ENCODE data around the gene EZR.
A peak's percentile ranks its signal among the peaks of the same experiment; 100 is the strongest.

EZR gene

DNA sequence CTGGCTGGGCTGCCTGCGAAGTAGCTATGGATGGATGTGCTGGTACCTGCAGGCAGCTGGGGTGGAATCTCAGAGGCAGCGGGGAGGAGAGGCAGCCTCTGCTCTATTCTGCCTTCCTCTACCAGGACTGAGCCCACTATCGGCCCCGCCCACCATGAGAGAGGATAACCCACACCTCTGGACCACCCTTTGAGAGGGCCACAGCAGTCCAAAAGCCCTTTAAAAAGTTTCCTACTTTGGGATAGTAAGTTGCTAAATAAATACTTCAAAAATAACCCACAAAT, 36.1 kb downstream of the EZR start:
- no peak for DNase-seq (ENCODE audit: low read depth in 1 of 2, low spot score in 1 of 2)
- no peak for TF ChIP-seq JUND (IDR thresholded peaks at IDR 0.05; ENCODE audit: low read depth)
- in situ Hi-C loops (cut with HindIII; ENCODE audit: low pct_unique_long_range_greater_than_20kb, low sequenced_read_pairs) = no loop called here

DNA sequence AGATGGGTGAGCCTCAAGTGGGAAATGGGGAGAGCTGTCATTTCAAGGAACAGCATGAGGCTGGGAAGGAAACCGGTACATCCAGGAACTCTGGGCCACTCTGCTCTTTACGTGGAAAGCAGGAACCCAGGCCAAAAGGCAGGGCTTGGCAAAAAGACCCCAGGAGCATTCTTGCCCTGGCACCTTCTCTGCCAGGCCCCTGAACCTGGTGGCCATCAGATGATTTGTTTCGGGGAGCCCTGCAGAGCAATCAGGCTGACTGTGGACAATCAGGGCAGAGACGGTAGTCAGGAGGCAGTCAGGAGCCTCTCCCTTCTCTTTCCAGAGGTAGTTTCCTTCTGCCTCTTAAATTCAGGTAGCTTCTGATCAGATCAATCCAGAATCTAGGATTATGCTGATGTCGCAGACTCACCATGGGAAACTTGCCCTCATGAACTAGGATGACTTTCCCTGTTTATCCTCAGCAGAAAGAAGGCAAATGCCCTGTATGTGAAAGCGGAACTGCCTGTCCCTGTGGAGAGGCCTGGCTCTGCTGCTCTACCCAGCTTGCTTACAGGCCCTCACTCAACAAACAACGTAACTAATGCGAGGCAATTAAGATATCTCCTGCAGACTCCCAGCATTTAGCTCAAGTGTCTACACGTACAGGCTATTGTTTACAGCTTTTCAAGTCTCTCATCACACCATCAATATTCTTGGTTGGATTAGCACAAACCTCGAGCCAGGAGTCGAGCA, 36.6 kb downstream of the EZR start:
- in situ Hi-C loops (cut with HindIII; ENCODE audit: low pct_unique_long_range_greater_than_20kb, low sequenced_read_pairs) = no loop called here
- no peak for DNase-seq (ENCODE audit: low read depth in 1 of 2, low spot score in 1 of 2)
- no peak for TF ChIP-seq JUND (IDR thresholded peaks at IDR 0.05; ENCODE audit: low read depth)

DNA sequence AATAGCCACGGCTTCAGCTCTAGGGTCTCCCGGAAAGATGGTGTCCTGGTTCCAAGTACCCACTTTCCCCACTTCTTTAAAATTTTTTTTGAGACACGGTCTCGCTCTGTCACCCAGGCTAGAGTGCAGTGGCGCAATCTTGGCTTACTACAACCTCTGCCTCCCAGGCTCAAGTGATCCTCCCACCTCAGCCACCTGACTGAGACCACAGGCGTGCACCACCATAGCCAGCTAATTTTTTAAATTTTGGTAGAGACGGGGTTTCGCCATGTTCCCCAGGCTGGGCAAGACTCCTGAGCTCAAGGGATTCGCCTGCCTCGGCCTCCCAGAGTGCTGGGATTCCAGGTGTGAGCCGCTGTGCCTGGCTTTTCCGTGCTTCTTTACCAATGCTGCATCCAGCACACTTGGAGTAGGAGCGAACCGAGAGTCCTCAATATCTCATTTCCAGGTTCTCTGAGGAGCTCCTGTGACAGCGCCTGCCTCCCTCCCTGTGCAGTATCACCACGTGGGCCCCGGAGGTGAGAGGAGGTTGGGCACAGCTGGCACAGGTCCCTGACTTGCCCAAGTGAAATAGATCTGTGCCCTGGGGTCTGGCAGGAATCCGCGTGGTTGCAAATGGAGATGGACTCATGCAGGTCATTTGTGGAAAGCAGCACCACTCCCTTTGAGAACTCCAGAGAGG, 37.3 kb downstream of the EZR start:
- TF ChIP-seq JUND (IDR thresholded peaks at IDR 0.05; ENCODE audit: low read depth) = no peak
- no peak for DNase-seq (ENCODE audit: low read depth in 1 of 2, low spot score in 1 of 2)
- in situ Hi-C loops (cut with HindIII; ENCODE audit: low pct_unique_long_range_greater_than_20kb, low sequenced_read_pairs) = no loop called here

DNA sequence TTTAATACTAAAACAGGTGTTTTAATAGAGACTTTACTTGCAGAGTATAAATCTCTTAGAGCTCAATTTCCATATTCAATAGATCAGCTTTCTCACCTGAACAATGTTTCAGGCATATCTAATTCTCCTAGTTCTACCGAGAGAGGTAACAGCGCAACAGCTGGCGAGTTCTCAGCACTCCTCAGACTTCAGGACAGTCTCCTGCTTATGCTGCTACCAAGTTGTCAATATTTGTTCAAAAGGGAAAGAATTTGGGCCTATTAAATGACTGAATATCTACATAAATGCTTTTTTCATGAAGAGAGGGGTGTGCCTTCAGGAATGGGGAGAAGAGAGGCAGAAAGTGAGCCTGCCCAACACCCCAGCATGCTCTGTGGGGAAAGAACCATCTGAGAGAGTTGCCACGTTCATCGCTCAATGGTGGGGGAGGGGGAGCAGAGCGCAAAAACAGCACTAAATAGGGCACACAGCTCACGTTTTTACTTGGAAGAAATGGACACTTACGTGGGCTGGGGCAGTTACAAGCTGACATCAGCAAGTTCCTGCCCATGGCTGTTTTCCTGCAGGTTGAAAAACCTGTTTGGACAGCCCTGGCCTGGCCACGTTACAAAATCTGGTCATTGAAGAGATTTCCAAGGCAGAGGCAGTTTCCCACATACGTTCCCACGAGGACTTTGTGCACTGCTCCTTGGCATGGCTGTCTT, 38.0 kb downstream of the EZR start:
- TF ChIP-seq JUND (IDR thresholded peaks at IDR 0.05; ENCODE audit: low read depth) = no peak
- in situ Hi-C loops (cut with HindIII; ENCODE audit: low pct_unique_long_range_greater_than_20kb, low sequenced_read_pairs) = no loop called here
- DNase-seq (ENCODE audit: low read depth in 1 of 2, low spot score in 1 of 2) = peak; percentile 51 to 90

DNA sequence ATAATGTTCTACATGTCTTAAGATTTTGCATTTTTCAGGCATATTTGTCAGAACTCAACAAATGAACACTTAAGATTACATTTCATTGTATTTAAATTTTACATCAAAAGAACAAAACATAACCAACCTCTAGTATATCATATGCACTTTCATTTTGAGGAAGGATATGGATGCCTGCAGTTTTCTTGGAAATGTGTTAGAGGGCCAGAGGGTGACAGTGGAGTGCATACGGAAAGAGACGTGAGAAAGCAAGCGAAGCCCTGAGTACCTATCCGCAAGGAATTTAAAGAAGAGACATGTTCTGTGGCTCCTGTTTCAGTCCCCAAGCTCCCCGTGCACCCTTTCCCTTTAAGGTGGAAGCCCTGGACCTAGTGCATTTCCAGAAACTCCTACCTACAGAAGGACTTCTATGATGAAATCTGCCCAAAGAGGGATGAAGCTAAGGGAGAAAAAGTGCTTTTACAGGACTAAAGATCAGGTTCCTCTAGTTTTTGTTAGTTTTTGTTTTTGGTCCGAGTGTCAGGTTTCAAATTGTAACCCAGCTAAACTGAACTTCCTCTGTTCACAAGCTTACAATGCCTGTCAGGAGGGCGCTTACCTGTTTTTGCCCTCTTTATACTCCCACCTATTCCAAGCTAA, 38.8 kb downstream of the EZR start:
- no peak for TF ChIP-seq JUND (IDR thresholded peaks at IDR 0.05; ENCODE audit: low read depth)

DNA sequence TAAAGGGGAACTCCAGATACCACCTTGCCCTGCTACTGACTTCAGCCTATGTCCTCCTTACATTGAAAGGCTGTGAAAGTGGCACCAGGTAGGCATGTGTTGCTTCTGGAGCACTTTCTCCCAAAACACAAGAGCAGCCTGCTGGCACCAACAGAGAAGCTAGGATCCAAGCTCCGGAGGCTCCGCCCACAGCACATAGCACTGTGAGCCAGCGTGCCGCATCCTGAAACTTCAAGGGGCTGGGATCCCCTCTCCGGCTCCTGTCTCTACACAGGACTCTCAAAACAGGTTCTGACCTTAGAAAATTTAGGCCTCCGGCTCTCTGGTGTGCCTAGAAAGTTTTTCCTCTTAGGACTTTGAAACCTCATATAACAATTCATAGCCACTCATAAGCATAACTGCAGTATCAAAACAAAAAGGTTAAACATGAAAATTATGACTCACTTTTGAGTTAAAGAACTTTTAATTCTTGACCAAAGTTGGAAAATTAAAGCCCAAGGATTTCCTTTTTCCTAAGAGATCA, 41.1 kb downstream of the EZR start:
- DNase-seq (ENCODE audit: low read depth in 1 of 2, low spot score in 1 of 2) = no peak
- in situ Hi-C loops (cut with HindIII; ENCODE audit: low pct_unique_long_range_greater_than_20kb, low sequenced_read_pairs) = no loop called here
- TF ChIP-seq JUND (IDR thresholded peaks at IDR 0.05; ENCODE audit: low read depth) = no peak

More for the DNA sequence above, 38.8 kb downstream of the EZR start:
- DNase-seq (ENCODE audit: low read depth in 1 of 2, low spot score in 1 of 2) = peak in 1 of 2 experiments; percentile 42
- in situ Hi-C loops (cut with HindIII; ENCODE audit: low pct_unique_long_range_greater_than_20kb, low sequenced_read_pairs) = no loop called here

DNA sequence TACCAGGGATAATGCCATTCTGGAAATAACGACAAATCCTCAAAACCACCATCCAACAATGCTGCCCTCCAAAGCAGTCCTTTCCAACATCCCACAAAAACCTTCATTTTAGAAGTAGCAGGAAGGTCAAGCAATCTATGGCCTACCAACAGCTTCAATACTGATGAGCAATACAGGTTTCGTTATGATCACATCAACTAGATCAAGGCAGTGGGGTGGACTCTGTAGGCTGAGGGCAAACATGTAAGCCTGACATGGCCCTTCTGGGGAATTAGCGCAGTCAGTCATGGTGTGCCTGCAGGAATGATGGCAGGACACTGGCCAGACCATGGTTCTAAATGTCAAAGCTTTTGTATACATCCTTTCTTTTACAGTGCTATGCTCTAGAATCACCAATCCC, 41.7 kb downstream of the EZR start:
- TF ChIP-seq JUND (IDR thresholded peaks at IDR 0.05; ENCODE audit: low read depth) = no peak
- no peak for DNase-seq (ENCODE audit: low read depth in 1 of 2, low spot score in 1 of 2)
- in situ Hi-C loops (cut with HindIII; ENCODE audit: low pct_unique_long_range_greater_than_20kb, low sequenced_read_pairs) = no loop called here

DNA sequence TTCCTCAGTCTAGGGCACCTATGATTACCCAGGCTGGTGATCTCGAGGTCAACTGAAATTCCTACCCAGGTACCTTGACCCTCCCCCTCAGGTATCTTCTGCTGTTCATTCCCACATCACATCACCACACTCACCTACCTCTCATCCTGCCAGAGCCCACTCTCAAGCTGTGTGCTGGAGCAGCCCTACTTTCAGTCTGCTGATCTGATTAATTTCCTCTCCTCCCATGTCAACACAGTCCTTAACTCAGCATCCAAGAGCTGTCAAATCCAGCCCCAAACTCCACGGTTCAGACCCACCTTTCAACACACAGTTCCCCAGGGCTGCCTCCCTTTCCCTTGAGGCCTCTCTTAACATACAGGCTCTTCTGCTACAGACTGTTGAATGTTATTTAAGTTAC, 42.4 kb downstream of the EZR start:
- no peak for DNase-seq (ENCODE audit: low read depth in 1 of 2, low spot score in 1 of 2)
- TF ChIP-seq JUND (IDR thresholded peaks at IDR 0.05; ENCODE audit: low read depth) = no peak
- in situ Hi-C loops (cut with HindIII; ENCODE audit: low pct_unique_long_range_greater_than_20kb, low sequenced_read_pairs) = no loop called here

DNA sequence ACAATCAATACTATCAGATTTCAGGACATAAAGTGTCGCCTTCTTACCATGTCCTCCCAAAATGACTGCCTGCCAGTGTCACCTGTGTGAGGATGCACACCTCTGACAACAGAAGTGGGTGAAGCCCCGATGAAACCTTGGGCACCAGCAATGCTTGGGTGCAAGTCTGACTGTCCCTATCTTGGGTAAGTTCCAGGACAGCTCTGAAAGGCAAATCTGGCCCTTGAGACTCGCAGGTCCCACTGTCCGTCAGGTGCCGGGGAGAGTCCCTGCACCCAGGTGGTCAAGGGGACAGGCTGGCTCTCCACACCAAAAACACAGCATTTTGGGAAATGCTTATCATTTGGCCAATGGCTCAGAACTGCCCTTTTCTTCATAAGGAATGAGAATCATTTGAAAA, 43.3 kb downstream of the EZR start:
- no peak for TF ChIP-seq JUND (IDR thresholded peaks at IDR 0.05; ENCODE audit: low read depth)
- in situ Hi-C loops (cut with HindIII; ENCODE audit: low pct_unique_long_range_greater_than_20kb, low sequenced_read_pairs) = no loop called here
- no peak for DNase-seq (ENCODE audit: low read depth in 1 of 2, low spot score in 1 of 2)

DNA sequence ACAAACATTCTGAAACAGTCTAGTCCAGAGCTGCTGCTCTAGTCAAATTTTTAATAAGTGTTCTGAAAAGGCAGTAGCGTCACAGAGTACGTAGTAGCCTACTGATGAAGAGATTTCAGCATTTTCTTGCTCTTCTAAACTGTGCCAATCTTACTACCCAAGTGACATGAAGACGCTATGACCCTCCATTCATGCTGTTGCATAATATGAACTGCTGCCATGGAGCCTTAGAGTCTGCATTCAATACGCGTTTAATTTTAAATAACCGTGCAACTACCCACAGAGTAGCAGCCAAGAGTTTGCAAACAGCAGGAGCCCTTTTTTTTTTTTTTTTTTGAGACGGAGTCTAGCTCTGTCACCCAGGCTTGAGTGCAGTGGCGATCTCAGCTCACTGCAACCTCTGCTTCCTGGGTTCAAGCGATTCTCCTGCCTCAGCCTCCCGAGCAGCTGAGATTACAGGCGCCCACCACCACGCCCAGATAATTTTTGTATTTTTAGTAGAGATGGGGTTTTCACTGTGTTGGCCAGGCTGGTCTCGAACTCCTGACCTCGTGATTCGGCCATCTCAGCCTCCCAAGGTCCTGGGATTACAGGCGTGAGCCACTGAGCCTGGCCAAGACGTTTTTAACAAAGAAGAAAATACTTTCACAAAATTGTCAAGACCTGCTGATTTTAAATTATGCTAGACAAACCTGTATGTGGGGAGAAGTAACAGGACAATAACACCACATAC, 44.3 kb downstream of the EZR start:
- no peak for DNase-seq (ENCODE audit: low read depth in 1 of 2, low spot score in 1 of 2)
- in situ Hi-C loops (cut with HindIII; ENCODE audit: low pct_unique_long_range_greater_than_20kb, low sequenced_read_pairs) = no loop called here
- no peak for TF ChIP-seq JUND (IDR thresholded peaks at IDR 0.05; ENCODE audit: low read depth)

DNA sequence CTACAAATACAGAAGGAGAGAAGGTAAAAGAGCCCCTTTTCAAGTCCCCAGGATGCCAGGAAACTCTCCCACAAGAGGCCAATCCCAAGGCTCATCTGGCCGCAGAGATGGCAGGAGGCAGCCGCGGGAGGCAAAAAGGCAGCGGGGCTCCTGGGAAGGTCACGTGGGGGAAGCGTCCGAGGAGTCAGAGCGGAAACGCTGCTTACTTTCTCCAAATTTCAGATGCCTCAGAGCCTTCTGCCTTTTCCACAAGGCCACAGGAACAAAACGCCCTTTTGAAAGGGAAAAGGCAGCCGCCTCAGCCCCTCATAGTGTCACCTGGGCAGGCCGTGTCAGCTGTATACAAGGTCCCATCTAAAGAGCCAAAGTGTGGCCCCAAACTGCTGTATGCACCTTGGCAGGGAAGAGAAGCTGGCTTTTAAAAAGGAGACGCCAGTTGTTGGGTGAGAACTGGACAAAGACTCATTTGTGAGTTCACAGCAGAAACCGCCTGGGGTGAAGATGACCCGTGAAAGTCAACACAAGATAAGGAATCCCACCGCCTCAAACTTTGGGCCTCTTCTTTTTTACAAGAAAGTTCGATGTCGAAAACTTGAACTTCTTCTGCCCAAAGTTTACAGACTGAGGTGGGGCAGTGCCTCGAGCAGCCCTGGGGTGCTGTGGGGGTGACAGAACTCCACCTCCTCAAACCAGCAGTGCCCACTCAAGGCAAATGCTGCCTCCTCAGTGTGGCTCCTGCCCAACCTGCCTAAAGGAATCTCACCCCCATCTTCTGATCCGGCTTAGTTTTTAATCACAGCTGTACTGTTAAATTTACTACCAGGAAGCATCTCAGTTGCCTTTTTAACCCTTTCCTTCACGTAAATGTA, 45.4 kb downstream of the EZR start:
- no peak for TF ChIP-seq JUND (IDR thresholded peaks at IDR 0.05; ENCODE audit: low read depth)
- in situ Hi-C loops (cut with HindIII; ENCODE audit: low pct_unique_long_range_greater_than_20kb, low sequenced_read_pairs) = no loop called here
- DNase-seq (ENCODE audit: low read depth in 1 of 2, low spot score in 1 of 2) = no peak

Data from T47D (cell line).